ENCODE results near the gene TMEM204. TPM values are rescaled to one million over a fixed set of nuclear protein-coding genes. Genes with fewer than 3 reads are reported as not detected.

The TMEM204 gene
- total RNA-seq, 4 donors from 2014 or later: 14.1 to 87.6 (median 24.6) TPM

DNA sequence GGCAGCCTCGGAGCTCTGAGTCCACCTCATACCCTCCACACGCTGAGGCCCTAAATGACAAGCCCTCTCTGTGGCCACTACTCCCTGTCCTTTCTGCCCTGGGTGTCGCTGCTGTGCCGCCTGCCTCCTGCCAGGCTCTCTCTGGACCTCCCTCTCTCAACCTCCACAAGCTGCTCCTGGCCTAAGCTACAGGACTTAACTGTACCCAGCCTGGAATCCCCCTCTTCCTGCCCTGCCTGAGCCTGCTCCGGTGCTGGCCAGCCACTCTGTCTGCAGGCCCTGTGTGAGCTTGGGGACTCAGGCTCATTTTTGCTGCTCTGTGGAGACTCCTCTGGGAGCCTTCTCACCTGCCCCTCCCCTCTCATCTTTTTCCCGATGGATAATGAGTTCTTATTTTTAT lies 56.9 kb downstream of the TMEM204 start:
- TF ChIP-seq, protein P1, sequence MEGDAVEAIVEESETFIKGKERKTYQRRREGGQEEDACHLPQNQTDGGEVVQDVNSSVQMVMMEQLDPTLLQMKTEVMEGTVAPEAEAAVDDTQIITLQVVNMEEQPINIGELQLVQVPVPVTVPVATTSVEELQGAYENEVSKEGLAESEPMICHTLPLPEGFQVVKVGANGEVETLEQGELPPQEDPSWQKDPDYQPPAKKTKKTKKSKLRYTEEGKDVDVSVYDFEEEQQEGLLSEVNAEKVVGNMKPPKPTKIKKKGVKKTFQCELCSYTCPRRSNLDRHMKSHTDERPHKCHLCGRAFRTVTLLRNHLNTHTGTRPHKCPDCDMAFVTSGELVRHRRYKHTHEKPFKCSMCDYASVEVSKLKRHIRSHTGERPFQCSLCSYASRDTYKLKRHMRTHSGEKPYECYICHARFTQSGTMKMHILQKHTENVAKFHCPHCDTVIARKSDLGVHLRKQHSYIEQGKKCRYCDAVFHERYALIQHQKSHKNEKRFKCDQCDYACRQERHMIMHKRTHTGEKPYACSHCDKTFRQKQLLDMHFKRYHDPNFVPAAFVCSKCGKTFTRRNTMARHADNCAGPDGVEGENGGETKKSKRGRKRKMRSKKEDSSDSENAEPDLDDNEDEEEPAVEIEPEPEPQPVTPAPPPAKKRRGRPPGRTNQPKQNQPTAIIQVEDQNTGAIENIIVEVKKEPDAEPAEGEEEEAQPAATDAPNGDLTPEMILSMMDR (IDR thresholded peaks at IDR 0.05; ENCODE audit: low read depth): no peak

DNA sequence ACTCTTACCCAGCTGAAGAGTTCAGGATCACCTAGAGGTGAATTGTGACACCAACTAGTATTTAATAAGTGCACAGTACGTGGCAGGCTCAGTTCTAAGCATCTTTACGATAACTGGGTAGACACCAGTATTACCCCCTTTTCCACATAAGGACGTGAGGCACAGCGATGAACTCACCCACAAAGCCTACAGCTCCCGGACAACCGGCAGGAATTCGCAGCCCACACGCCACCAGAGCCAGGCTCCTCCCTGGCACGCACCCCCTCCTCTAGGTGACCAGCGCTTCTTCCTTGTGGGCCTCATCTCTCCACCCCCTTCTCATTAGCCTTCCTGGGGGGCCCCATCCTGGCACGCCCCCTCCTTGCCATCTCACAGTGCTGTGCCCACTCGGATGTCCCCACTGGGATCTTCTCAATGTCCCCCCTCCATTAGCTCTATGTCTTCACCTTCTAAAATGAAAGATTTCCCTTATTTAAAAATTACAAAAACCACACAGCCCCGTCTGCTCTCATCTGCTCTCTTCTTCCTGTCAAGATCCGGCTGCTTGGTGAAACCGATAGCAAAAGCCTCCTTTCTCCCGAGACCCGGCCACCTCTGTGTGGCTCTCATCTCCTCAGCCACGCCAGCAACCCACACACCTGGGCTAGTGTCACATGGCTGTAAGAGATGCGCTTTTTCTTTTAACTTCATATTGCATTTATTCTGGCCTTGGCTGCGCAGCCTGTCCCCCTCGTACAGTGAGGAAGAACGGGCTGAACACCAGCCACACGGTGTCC lies 57.7 kb downstream of the TMEM204 start:
- TF ChIP-seq, protein P1 (IDR thresholded peaks at IDR 0.05; ENCODE audit: low read depth): no peak

DNA sequence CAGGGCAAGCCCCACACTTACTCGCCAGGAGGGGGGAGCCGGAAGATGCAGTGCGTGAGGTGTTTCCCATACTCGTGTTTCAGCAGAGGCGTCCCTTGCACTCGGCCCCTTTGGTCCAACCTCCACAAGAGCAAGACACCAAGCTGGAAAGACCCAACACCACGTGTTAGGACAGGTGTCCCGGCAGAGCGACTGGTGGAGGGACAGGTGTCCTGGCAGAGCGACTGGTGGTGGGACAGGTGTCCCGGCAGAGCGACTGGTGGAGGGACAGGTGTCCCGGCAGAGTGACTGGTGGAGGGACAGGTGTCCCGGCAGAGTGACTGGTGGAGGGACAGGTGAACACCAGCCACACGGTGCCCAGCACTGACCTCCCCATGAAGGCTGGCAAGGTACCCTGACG lies 59.0 kb downstream of the TMEM204 start:
- TF ChIP-seq, protein P1 (IDR thresholded peaks at IDR 0.05; ENCODE audit: low read depth): no peak

DNA sequence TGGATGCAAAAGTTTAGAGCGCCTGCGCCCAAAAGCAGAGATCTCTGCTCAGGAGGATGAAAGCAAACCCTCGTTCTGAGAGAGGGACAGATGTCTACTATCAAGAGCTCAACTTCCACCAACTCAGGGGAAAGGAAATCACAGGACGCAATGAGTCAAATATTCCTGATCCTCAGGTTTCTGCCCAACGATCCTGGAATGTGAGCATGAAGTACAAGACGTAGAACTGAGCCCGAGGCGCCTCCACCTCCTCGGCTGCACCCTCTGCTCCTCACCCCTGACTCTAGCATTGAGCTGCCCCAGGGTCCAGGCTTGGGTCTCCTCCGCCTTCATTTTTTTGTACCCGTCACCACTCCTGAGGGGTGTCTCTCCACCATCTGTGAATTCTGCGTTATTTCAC lies 63.0 kb downstream of the TMEM204 start:
- TF ChIP-seq, protein P1 (IDR thresholded peaks at IDR 0.05; ENCODE audit: low read depth): no peak

DNA sequence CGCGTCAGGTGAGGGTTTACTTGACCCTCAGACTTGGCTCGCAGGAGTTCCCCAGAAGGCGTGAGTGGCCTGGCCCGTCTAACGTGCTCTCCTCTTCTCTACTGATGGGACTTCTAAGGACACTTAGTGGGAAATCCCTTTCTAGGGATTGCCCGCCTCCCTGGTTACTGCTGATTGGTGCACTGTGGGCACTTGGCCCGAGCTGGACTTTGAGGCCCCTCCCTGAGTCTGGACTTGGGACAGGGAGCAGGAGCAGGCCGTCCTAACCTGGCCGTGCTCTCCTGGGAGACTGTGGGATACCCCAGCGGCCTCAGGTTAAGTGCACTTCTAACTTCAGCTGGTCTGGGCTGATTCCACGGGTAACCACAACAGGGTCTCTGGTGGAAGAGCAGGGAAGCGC lies 63.7 kb downstream of the TMEM204 start:
- TF ChIP-seq, protein P1 (IDR thresholded peaks at IDR 0.05; ENCODE audit: low read depth): no peak

DNA sequence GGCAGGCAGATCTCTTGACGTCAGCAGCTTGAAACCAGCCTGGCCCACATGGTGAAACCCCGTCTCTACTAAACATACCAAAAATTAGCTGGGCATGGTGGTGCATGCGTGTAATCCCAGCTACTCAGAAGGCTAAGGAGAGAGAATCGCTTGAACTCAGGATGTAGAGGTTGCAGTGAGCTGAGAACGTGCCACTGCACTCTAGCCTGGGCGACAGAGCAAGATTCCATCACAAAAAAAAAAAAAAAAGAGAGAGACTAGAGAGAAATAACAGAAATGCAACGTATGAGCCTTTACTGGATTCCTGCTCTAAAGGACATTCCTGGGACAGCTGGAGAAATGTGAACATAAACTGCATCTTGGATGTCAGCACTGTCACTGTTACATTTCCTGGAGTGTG lies 67.6 kb downstream of the TMEM204 start:
- TF ChIP-seq, protein P1 (IDR thresholded peaks at IDR 0.05; ENCODE audit: low read depth): no peak

DNA sequence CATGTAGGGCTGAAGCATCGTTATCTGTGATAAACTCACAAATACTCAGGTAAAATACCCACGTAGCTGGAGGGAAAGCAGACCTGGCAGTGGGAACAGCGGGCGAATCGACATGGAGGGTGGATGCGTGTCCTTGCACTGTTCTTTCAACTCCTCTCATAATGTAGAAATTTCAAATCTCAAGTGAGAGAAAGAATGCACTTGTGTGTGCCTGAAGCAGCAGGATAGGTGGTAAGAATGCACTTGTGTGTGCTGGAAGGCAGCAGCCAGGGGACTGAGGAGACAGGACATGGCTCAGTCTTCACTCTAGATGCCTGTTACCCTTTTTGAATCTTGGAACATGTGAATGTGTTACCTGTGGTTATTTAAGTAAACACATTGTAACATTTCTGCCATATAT lies 68.0 kb downstream of the TMEM204 start:
- TF ChIP-seq, protein P1 (IDR thresholded peaks at IDR 0.05; ENCODE audit: low read depth): no peak

Measured in subcutaneous adipose tissue (tissue), 4 donors.